ENCODE results near the gene CDH22.

DNA sequence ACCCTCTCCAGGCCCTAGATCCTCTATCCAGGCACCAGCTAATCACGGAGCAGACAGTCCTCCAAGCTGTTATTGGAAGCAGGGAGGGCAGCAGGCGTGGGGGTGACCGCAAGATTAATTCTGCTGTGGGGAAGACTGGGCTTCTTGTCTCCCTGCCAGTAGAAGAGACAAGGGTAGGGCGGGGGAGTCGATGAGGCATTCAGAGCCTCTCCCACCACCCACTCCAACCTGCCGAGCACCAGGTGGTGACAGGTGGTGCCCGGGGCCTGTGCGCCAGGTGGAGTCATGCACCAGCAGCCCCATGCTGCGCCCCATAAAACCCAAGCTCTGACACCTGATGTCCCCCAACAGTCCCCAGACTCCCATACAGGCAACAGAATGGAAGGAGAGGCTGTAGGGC, 89.6 kb downstream of the CDH22 start:
- TF ChIP-seq, protein P1, sequence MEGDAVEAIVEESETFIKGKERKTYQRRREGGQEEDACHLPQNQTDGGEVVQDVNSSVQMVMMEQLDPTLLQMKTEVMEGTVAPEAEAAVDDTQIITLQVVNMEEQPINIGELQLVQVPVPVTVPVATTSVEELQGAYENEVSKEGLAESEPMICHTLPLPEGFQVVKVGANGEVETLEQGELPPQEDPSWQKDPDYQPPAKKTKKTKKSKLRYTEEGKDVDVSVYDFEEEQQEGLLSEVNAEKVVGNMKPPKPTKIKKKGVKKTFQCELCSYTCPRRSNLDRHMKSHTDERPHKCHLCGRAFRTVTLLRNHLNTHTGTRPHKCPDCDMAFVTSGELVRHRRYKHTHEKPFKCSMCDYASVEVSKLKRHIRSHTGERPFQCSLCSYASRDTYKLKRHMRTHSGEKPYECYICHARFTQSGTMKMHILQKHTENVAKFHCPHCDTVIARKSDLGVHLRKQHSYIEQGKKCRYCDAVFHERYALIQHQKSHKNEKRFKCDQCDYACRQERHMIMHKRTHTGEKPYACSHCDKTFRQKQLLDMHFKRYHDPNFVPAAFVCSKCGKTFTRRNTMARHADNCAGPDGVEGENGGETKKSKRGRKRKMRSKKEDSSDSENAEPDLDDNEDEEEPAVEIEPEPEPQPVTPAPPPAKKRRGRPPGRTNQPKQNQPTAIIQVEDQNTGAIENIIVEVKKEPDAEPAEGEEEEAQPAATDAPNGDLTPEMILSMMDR (conservative IDR thresholded peaks at IDR 0.05): no peak
- TF ChIP-seq ZFX (IDR thresholded peaks at IDR 0.05): no peak

All from C4-2B (cell line).